Measurements from ENCODE around the gene RAB5IF. TPM values are rescaled to one million over a fixed set of nuclear protein-coding genes. Genes with fewer than 3 reads are reported as not detected.

The RAB5IF gene
- total and polyA plus RNA-seq, 2 of the 8 experiments (the other 6 are each of a cell fraction or from before 2014, with no cell fraction given) = 95.5 to 148 TPM

- H3K79me2 ChIP-seq (ENCODE audit: control insufficient read depth in 1 of 2, insufficient read depth in 2 of 2, low read length in 2 of 2) = no peaks in the 10 kb centered on the region
- H3K56ac ChIP-seq (replicated peaks; ENCODE audit: insufficient read length, low read depth, low read length) = no peak overlapping the region
- no peaks in the 10 kb centered on the region for H4K20me1 ChIP-seq (replicated peaks in 1 of 2; ENCODE audit: control insufficient read depth in 1 of 2, insufficient read depth in 2 of 2, low read length in 2 of 2)
- no peaks in the 10 kb centered on the region for H3K36me3 ChIP-seq (ENCODE audit: control insufficient read depth in 2 of 4, insufficient read depth in 4 of 4, low read length in 3 of 4)
- H3K4ac ChIP-seq (replicated peaks; ENCODE audit: insufficient read length, low read depth, low read length) = no peak overlapping the region
- no peak overlapping the region for H3K23ac ChIP-seq (ENCODE audit: insufficient read length)
- CTCF ChIA-PET (ENCODE audit: partially characterized antibody) = interaction anchor here (4.1 kb wide), 1 partner anchor 9 kb away, joined by 19 read pairs; no protein-coding TSS in a partner anchor
- no peak overlapping the region for H2AFZ ChIP-seq (ENCODE audit: low read length)
- no peak overlapping the region for H2AK5ac ChIP-seq (ENCODE audit: low read depth, low read length)
- no peaks in the 10 kb centered on the region for H3K79me1 ChIP-seq (ENCODE audit: low read depth, low read length)
- H3K14ac ChIP-seq (ENCODE audit: insufficient read length) = no peak overlapping the region
- POLR2A ChIA-PET (ENCODE audit: partially characterized antibody) = no interaction called here
- no peaks in the 10 kb centered on the region for H3K27me3 ChIP-seq (replicated peaks in 1 of 4; ENCODE audit: control insufficient read depth in 3 of 4, extremely low read depth in 1 of 4, insufficient read depth in 3 of 4, low read length in 3 of 4)
- no peak overlapping the region for H2BK5ac ChIP-seq (ENCODE audit: low read depth, low read length)
- H3K4me3 ChIP-seq (ENCODE audit: extremely low read depth in 1 of 4, insufficient read depth in 2 of 4, low read depth in 3 of 4, low read length in 4 of 4) = no peak overlapping the region
- no peak overlapping the region for H3K4me2 ChIP-seq (ENCODE audit: insufficient read depth in 1 of 2, low read depth in 2 of 2, low read length in 2 of 2)
- no peaks in the 10 kb centered on the region for H3K23me2 ChIP-seq (ENCODE audit: low read depth, low read length)
- H4K5ac ChIP-seq (ENCODE audit: insufficient read length, low read depth, low read length) = no peak overlapping the region
- H4K91ac ChIP-seq (replicated peaks; ENCODE audit: insufficient read length, low read length) = no peak overlapping the region
- no peak overlapping the region for H2BK12ac ChIP-seq (ENCODE audit: low read depth, low read length)
- H3K9me3 ChIP-seq (ENCODE audit: insufficient read depth in 2 of 2, low read depth in 1 of 2, low read length in 1 of 2) = no peaks in the 10 kb centered on the region
- H3K18ac ChIP-seq (ENCODE audit: extremely low read depth, low read length) = no peak overlapping the region
- H2BK20ac ChIP-seq (ENCODE audit: low read length) = no peak overlapping the region
- H2BK120ac ChIP-seq (replicated peaks; ENCODE audit: low read depth, low read length) = no peak overlapping the region
- TF ChIP-seq PHF8 (conservative IDR thresholded peaks at IDR 0.05; ENCODE audit: low read depth, low read length) (no peak), EP300 (IDR thresholded peaks at IDR 0.05; ENCODE audit: borderline replicate concordance in 1 of 2, low read depth in 2 of 2, low read length in 2 of 2) (no peak), RBBP5 (IDR thresholded peaks at IDR 0.05; ENCODE audit: borderline replicate concordance, low read depth, low read length) (no peak), CHD2 (IDR thresholded peaks at IDR 0.05; ENCODE audit: low read length) (no peak), NANOG (IDR thresholded peaks at IDR 0.05; ENCODE audit: insufficient read depth, low read depth, low read length, poor library complexity, severe bottlenecking) (no peak), BRCA1 (IDR thresholded peaks at IDR 0.05; ENCODE audit: low read depth, low read length) (no peak), POU5F1 (IDR thresholded peaks at IDR 0.05; ENCODE audit: low read depth, low read length) (no peak), E2F6 (IDR thresholded peaks at IDR 0.05) (no peak), GTF2F1 (IDR thresholded peaks at IDR 0.05; ENCODE audit: borderline replicate concordance, low read depth, low read length) (no peak), SRF (IDR thresholded peaks at IDR 0.05; ENCODE audit: low read depth, low read length) (no peak), POLR2A (IDR thresholded peaks at IDR 0.05; ENCODE audit: control extremely low read depth in 1 of 2, low read depth in 2 of 2, low read length in 2 of 2) (no peak)
- no peak overlapping the region for H3K27ac ChIP-seq (ENCODE audit: low read depth, low read length)
- no peak for DNase-seq (ENCODE audit: low read depth in 1 of 2, low spot score in 2 of 2)
- H3K4me1 ChIP-seq (replicated peaks in 1 of 4; ENCODE audit: control insufficient read depth in 3 of 4, insufficient read depth in 4 of 4, low read length in 3 of 4) = peaks cover 1 to 9% (median 3%) of the 10 kb centered on the region in 4 experiments; a peak in 4 of 7 replicates
- H3K9ac ChIP-seq (replicated peaks in 1 of 4; ENCODE audit: extremely low read depth in 1 of 4, low read depth in 3 of 4, low read length in 3 of 4) = no peak overlapping the region
- WGBS, 2 experiments (ENCODE audit: extremely low coverage in 1 of 2, insufficient coverage in 1 of 2, insufficient read length in 1 of 2, insufficient replicate concordance in 2 of 2, low coverage in 1 of 2, low lambda C conversion rate in 2 of 2, missing lambda C conversion rate in 1 of 2) = 89% methylated on average over 3 of the region's 3 CpGs; no CpG with 5 or more reads in 1 of the 2 experiments
- no peak overlapping the region for H4K8ac ChIP-seq (ENCODE audit: extremely low read depth, insufficient read depth, low read length)
- no peak overlapping the region for H2BK15ac ChIP-seq (ENCODE audit: low read length)
- FAIRE-seq = no peak
Measured at GRCh38 chr20:36641506-36641843, 35.9 kb downstream of the RAB5IF start.
